Effector memory CD8-positive, alpha-beta T cell (primary cell): Measurements from ENCODE around the gene BSX.
A peak's percentile ranks its signal among the peaks of the same experiment; 100 is the strongest.

ENCODE experiments used
- ATAC-seq: fragments of 150-1000 bp; cut with Tn5 transposase; replicated peaks from 2 replicates; pipeline ENCODE4 v1.10.0; 2021; ENCODE audit warnings: mild to moderate bottlenecking, moderate library complexity
- DNase-seq, 3 experiments: peaks; one replicate each; pipeline ENCODE4 v3.0.0; 2021
- H3K27ac Mint-ChIP-seq, 2 donors: one replicate each; pipeline ENCODE4 v1.8.0; 2022; ENCODE audit warnings: mild to moderate bottlenecking in 2 of 2, mixed read lengths in 2 of 2, moderate library complexity in 2 of 2
- H3K27me3 Mint-ChIP-seq, 2 donors: one replicate each; pipeline ENCODE4 v1.8.0; 2022; ENCODE audit warnings: mixed read lengths in 2 of 2
- H3K36me3 Mint-ChIP-seq: one replicate; pipeline ENCODE4 v1.8.0; 2022; ENCODE audit warnings: mild to moderate bottlenecking, moderate library complexity, mixed read lengths; ENCODE audit not compliant: insufficient read depth
- H3K4me1 Mint-ChIP-seq, 2 donors: one replicate each; pipeline ENCODE4 v1.8.0; 2022; ENCODE audit warnings: low read depth in 2 of 2, mixed read lengths in 2 of 2
- H3K4me3 Mint-ChIP-seq, 2 donors: one replicate each; pipeline ENCODE4 v1.8.0; 2022; ENCODE audit warnings: mild to moderate bottlenecking in 2 of 2, mixed read lengths in 2 of 2, moderate library complexity in 2 of 2
- H3K9me3 Mint-ChIP-seq, 2 donors: one replicate each; pipeline ENCODE4 v1.8.0; 2022; ENCODE audit warnings: mixed read lengths in 2 of 2
- total RNA-seq, 9 experiments: gene quantifications; one replicate each; lab custom pipeline; 2026; lab: John Stamatoyannopoulos, UW

Gene BSX
- 0 reads per million in 9 experiments for total RNA-seq

DNA sequence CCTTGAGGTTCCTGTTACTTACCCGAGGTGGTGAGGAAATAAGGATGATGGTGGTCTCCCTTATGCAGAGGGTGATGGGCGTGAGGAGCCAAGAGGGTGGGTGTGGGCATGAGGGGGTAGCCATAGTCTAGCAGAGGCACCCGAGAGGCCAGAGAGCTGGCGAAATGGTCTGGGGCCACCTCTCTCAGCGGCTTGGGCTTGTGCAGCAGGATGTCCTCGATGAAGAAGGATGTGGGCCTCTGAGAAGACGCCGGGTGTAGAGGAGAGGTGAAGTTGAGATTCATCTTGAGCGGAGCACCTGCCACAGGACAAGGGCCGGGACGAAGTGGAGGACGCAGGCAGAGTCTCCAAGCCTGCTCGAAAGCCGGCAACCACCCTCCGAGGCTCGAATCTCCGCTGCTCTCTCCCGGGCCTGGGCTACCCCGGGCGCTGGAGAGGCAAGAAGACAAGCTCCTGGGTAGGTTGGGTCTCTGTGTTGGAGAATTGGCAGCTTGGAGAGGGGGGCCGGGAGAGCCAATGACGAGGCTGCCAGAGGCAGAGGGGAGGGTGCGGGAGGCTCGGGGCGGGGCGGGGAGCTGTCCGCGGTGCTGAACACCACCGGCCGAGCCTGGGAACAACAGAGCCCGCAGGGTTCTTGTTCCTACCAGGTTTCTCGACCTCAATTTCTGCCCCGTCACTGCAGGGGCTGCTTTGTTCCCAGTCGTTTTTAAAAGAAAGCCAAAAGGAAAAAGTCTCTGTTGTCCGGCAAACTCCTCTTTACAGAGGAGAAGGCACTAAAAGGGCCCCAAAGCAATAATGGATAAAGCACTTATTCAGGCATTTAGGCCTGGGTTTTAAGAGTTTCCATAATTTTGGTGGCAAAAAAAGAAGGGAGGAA lies at the start of gene BSX:
BSX (minus strand) TSS at position 447 of the 877 bp plus-strand sequence; CDS start at position 284, 163 bp downstream.
- Mint-ChIP-seq H3K4me3 (peak within 1 kb of the TSS; percentile 8 to 31), H3K36me3 (peaks cover 17% of the 10 kb centered on the region), H3K27ac (no peak within 1 kb of the TSS), H3K4me1 (peaks cover 26% of the 10 kb centered on the region in 2 donors), H3K27me3 (peaks cover 90 to 100% of the 10 kb centered on the region in 2 donors), H3K9me3 (no peaks in the 10 kb centered on the region)
- ATAC-seq (peak; percentile 55), DNase-seq (peak; percentile 36 to 40 (median 36))

DNA sequence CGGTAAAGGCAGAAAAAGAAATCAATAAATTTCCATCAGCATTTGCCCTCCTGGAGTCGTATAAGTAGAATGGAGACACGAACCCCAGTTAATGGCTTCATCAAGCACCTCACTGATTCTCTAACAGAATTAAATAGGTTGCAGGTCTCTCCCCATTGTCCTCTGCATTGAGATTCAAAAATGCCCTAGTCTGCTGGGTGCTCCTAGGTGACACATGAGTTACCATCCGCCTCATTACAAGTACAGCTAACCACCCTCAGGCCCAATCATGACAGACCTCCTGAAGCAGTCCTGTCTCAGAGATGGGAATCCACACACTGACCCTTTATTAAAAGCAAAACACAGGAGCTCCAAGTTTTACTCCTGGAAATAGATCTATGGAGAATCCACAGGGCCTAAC lies 48.9 kb upstream of the BSX start:
- no peak overlapping the region for H3K4me3 Mint-ChIP-seq
- DNase-seq (no peak), ATAC-seq (no peak)
- no peaks in the 10 kb centered on the region for H3K27me3 Mint-ChIP-seq
- H3K9me3 Mint-ChIP-seq: no peaks in the 10 kb centered on the region
- H3K36me3 Mint-ChIP-seq: no peaks in the 10 kb centered on the region
- H3K4me1 Mint-ChIP-seq: no peaks in the 10 kb centered on the region
- H3K27ac Mint-ChIP-seq: no peak overlapping the region

DNA sequence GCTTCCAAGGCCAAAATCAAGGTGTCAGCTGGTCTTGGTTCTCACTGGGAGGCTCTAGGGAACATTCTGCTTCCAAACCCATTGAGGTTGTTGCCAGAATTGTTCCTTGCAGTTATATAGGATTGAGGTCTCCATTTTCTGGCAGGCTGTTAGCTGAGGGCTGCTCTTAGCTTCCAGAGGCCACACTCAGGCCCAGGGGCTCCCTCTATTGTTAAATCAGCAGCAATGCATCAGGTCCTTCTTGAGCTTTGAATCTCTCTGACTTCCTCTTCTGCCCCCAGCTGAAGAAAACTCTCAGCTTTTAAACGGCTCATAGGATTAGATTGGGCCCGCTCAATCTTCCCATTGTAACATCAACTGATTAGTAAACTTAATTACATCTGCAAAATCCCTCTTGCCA lies 39.3 kb upstream of the BSX start:
- Mint-ChIP-seq H3K4me1 (peaks cover 6 to 7% of the 10 kb centered on the region in 2 donors), H3K27ac (no peak overlapping the region), H3K4me3 (no peak overlapping the region), H3K27me3 (peaks cover 6 to 52% of the 10 kb centered on the region in 2 donors), H3K36me3 (peaks cover 4% of the 10 kb centered on the region), H3K9me3 (no peaks in the 10 kb centered on the region)
- DNase-seq (peak in 1 of 3 experiments; percentile 12), ATAC-seq (peak; percentile 76)

- H3K36me3 Mint-ChIP-seq: peaks cover 4% of the 10 kb centered on the region
- DNase-seq: no peak
- ATAC-seq: no peak
- no peak overlapping the region for H3K27ac Mint-ChIP-seq
- H3K9me3 Mint-ChIP-seq: no peaks in the 10 kb centered on the region
- peaks cover 6 to 65% of the 10 kb centered on the region in 2 donors for H3K27me3 Mint-ChIP-seq
- H3K4me3 Mint-ChIP-seq: no peak overlapping the region
- H3K4me1 Mint-ChIP-seq: peaks cover 6 to 7% of the 10 kb centered on the region in 2 donors
These were observed 37.1 kb upstream of the BSX start for GRCh38 chr11:123018702-123019101.

GRCh38 chr11:123011510-123011909 lies 29.9 kb upstream of the BSX start:
- Mint-ChIP-seq H3K27ac (no peak overlapping the region), H3K27me3 (peaks cover 0 to 33% of the 10 kb centered on the region in 2 donors), H3K9me3 (no peaks in the 10 kb centered on the region), H3K4me1 (peaks cover 0 to 2% of the 10 kb centered on the region in 2 donors), H3K4me3 (no peak overlapping the region), H3K36me3 (no peaks in the 10 kb centered on the region)
- ATAC-seq: no peak
- DNase-seq: no peak

- Mint-ChIP-seq H3K27me3 (peaks cover 0 to 6% of the 10 kb centered on the region in 2 donors), H3K36me3 (no peaks in the 10 kb centered on the region), H3K4me1 (no peaks in the 10 kb centered on the region), H3K4me3 (no peak overlapping the region), H3K27ac (no peak overlapping the region), H3K9me3 (no peaks in the 10 kb centered on the region)
- no peak for ATAC-seq
- no peak for DNase-seq
These were observed 25.4 kb upstream of the BSX start for GRCh38 chr11:123006860-123007542.

DNA sequence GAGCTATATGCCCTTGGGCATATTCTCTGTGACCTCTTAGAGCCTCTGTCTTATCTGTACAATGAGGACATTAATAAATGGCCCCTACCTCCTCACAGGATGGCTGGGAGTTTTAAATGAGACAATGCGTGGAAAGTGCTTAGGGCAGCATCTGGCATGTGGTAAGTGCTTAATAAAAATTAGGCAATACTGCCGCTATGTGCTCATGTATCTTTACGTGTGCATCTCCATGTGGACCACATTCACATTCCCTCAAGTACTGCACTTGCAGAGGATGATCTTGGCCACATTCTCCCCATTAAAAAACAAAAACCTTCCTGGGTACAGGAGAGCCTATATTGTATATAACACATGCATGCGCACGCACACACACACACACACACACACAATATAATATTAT lies 19.1 kb upstream of the BSX start:
- ATAC-seq: no peak
- H3K9me3 Mint-ChIP-seq: no peaks in the 10 kb centered on the region
- no peak overlapping the region for H3K27ac Mint-ChIP-seq
- H3K27me3 Mint-ChIP-seq: peaks cover 20 to 43% of the 10 kb centered on the region in 2 donors
- H3K36me3 Mint-ChIP-seq: no peaks in the 10 kb centered on the region
- H3K4me1 Mint-ChIP-seq: no peaks in the 10 kb centered on the region
- H3K4me3 Mint-ChIP-seq: no peak overlapping the region
- no peak for DNase-seq

- Mint-ChIP-seq H3K36me3 (no peaks in the 10 kb centered on the region), H3K4me3 (no peak overlapping the region), H3K27me3 (peaks cover 35 to 60% of the 10 kb centered on the region in 2 donors), H3K9me3 (no peaks in the 10 kb centered on the region), H3K4me1 (no peaks in the 10 kb centered on the region), H3K27ac (no peak overlapping the region)
- DNase-seq (no peak), ATAC-seq (no peak)
These were observed 17.2 kb upstream of the BSX start for GRCh38 chr11:122998727-122999366.

- peaks cover 47 to 84% of the 10 kb centered on the region in 2 donors for H3K27me3 Mint-ChIP-seq
- H3K27ac Mint-ChIP-seq: no peak overlapping the region
- no peaks in the 10 kb centered on the region for H3K4me1 Mint-ChIP-seq
- ATAC-seq (no peak), DNase-seq (no peak)
- H3K9me3 Mint-ChIP-seq: no peaks in the 10 kb centered on the region
- no peak overlapping the region for H3K4me3 Mint-ChIP-seq
- H3K36me3 Mint-ChIP-seq: no peaks in the 10 kb centered on the region
These were observed 13.9 kb upstream of the BSX start for GRCh38 chr11:122995526-122995925.

DNA sequence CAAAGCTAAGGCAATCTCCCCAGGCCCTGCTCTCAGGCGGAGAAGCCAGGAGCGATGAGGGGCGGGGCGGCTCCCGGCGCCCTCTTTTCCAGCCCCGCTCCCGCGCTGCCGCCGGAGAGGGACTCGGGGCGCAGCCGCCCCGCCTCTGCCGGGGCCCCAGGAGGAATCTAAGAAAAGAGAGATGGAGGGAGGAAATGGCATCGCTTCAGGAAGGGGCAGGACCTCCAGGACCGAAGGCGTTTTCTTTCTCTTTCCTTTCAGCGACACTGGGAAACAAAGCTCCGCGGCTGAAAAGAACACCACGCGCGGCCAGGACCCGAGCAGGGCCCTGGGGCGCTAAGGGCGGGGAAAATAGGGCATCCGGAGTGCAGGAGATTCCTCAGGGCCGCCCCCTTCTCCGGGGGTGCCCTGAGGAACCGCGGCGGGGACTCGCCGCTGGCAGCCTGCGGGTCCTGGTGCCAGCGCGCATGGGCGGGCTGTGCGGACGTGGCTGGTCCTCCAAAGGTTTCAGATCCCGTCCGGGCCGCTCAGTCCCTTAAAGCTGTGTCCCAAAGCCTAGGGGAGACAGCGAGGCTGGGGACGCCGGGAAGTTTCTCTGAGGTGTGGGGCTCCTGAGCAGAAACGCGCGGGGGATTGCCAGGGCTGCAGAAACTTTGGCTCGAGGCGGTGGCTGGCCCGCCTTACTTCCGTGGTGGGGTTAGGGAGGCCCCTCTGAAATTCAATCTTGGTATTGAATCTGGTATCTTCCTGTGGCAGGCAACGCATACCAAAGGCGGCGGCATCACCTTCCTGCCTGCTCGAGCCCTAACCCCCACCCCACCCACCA lies 2.8 kb upstream of the BSX start:
- no peak overlapping the region for H3K27ac Mint-ChIP-seq
- peaks cover 16% of the 10 kb centered on the region in 2 donors for H3K4me1 Mint-ChIP-seq
- peaks cover under 1 to 3% of the 10 kb centered on the region in 2 donors for H3K9me3 Mint-ChIP-seq
- H3K36me3 Mint-ChIP-seq: peaks cover 19% of the 10 kb centered on the region
- DNase-seq (no peak), ATAC-seq (peak; percentile 50)
- H3K4me3 Mint-ChIP-seq: peak overlapping the region; percentile 66 to 84
- peaks cover 79% of the 10 kb centered on the region in 2 donors for H3K27me3 Mint-ChIP-seq

DNA sequence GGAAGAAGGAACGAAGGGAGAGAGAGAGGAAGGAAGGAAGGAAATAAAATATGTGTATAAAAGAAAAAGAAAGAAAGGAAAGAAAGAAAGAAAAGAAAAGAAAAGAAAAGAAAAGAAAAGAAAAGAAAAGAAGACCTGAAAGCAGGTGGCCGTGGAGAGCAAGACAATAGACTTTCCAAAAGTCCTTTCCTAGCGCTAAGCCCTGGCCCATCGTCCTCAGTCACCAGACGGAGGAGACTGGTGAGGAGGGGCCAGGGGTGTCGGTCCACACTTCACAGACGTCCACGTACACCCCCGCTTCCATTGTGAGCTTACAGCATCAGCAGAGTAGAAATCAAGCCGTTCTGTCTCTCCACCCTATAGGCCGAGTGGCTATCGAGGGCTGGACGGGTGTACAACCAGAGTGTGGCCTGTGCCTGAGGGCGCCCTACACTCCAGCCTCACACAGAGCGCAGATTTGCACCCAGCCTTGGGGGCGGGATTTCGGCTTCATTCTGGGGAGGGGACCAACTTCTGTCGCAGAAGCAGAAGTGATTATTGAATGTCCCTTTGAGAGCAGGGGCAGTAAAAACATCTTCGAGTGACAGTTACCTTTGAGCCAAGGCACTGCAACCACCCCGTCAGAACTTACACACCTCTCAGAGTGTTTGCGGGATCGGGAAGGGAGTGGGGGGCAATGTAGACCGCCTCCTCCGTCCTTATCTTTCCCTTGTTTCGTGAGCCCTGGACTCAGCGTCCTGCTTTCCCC lies 2.0 kb upstream of the BSX start:
- Mint-ChIP-seq H3K4me1 (peaks cover 16% of the 10 kb centered on the region in 2 donors), H3K27me3 (peaks cover 84 to 87% of the 10 kb centered on the region in 2 donors)
- ATAC-seq: no peak

More for the DNA sequence above, 2.0 kb upstream of the BSX start:
- Mint-ChIP-seq H3K27ac (no peak overlapping the region), H3K4me3 (peak overlapping the region; percentile 66 to 84), H3K9me3 (no peaks in the 10 kb centered on the region), H3K36me3 (peaks cover 17% of the 10 kb centered on the region)
- DNase-seq: no peak
